GM06990 (cell line): ENCODE data around the gene SYT1.

Source experiments
- DNase-seq: peaks from one replicate; pipeline ENCODE4 v3.0.0-alpha.2; 2011; ENCODE audit not compliant: insufficient read length; ENCODE audit errors: extremely low read depth
- H3K27me3 ChIP-seq: replicated peaks from 2 replicates; pipeline ENCODE4 v1.6.0; 2011; ENCODE audit warnings: low read length; ENCODE audit not compliant: control insufficient read depth, insufficient read depth
- H3K36me3 ChIP-seq: 2 replicates; pipeline ENCODE4 v1.5.1; 2011; ENCODE audit warnings: low read length; ENCODE audit not compliant: control insufficient read depth, insufficient read depth
- H3K4me3 ChIP-seq: replicated peaks from 2 replicates; pipeline ENCODE4 v1.5.1; 2011; ENCODE audit warnings: low read depth, mild to moderate bottlenecking, control low read depth, low read length
- CTCF ChIP-seq: IDR thresholded peaks from 2 replicates; pipeline ENCODE4 v1.5.1; 2011; ENCODE audit warnings: low read length, control low read depth, mild to moderate bottlenecking, inconsistent platforms; ENCODE audit not compliant: insufficient read depth, poor library complexity, severe bottlenecking

Gene SYT1

DNA sequence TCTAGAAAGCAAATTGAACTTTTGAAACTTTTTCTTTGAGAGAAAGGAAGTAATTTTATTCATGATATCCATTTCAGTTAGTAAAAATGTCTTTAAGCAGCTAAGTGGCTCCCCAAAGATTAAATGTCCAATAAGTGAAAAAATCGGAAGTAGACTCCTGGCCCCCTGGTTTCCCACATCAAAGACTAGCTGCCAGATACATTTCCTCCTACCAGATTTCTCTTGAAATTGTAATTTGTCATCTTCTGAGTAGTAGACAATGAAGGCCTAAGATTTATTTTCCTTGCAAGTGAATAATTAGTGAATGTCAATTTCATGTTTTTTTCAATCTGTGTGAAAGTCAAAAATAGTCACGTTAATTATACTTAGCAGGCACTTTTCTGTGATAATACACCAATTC, 321.9 kb downstream of the SYT1 start:
- Histone ChIP-seq H3K36me3 (no peaks in the 10 kb centered on the region), H3K27me3 (no peaks in the 10 kb centered on the region; the same call in 1 of the 2 replicates), H3K4me3 (no peak overlapping the region)
- no peak for DNase-seq
- no peak for TF ChIP-seq CTCF

GRCh38 chr12:79187032-79187431, 322.5 kb downstream of the SYT1 start:
- no peak overlapping the region for H3K4me3 ChIP-seq
- no peak for TF ChIP-seq CTCF
- no peaks in the 10 kb centered on the region; the same call in 1 of the 2 replicates for H3K27me3 ChIP-seq
- DNase-seq, result no peak
- no peaks in the 10 kb centered on the region for H3K36me3 ChIP-seq

DNA sequence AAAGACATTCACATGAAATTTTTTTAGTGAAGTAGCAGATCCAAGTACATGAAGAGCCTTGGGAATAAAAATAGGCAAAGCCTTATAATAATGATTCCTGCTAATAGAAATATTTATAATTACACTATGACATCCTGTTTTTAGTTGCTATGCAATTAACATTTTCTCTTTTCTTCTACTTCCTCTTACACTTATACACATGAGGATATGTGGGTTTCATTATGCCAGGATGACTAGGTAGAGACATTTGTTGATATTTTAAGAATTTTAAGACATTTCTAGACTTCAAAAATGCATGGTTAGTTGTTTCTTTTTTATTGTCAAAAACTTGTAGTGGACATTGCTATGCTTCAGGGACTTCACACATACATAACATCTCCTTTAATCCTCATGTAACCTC, 326.8 kb downstream of the SYT1 start:
- Histone ChIP-seq H3K36me3 (no peaks in the 10 kb centered on the region), H3K27me3 (no peaks in the 10 kb centered on the region), H3K4me3 (no peak overlapping the region)
- no peak for TF ChIP-seq CTCF
- no peak for DNase-seq

- Histone ChIP-seq H3K36me3 (no peaks in the 10 kb centered on the region), H3K27me3 (no peaks in the 10 kb centered on the region), H3K4me3 (no peak overlapping the region)
- TF ChIP-seq CTCF, result no peak
- no peak for DNase-seq
Measured at GRCh38 chr12:79194595-79194994, 330.0 kb downstream of the SYT1 start.

DNA sequence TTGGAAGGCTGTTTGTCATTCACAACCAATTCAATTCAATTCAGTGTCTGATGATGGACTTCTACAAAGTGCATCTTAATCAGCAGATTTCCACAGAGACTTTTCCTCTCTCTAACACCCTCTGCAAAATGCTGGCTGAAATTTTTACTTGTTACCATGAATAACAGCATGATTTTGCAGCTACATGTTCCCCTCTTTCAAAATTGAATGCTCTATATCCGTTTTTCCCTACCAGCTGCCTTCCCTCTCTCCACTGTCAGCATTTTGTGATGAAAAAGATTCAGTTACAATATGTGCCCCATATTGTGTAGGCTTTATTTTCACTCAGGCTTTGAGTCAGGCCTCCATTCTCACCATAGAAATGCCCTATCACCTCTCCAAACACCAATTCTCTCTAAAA, 334.6 kb downstream of the SYT1 start:
- Histone ChIP-seq H3K4me3 (no peak overlapping the region), H3K27me3 (no peaks in the 10 kb centered on the region), H3K36me3 (no peaks in the 10 kb centered on the region)
- TF ChIP-seq CTCF, result no peak
- no peak for DNase-seq

GRCh38 chr12:79200176-79200575, 335.6 kb downstream of the SYT1 start:
- H3K27me3 ChIP-seq, result no peaks in the 10 kb centered on the region
- no peak overlapping the region for H3K4me3 ChIP-seq
- H3K36me3 ChIP-seq, result no peaks in the 10 kb centered on the region
- DNase-seq, result no peak
- TF ChIP-seq CTCF, result no peak
